ENCODE data around the gene ADGRG6. TPM values are rescaled to one million over a fixed set of nuclear protein-coding genes. Genes with fewer than 3 reads are reported as not detected.

ADGRG6 gene
- total and polyA plus RNA-seq, 4 donors, result 18.7 to 110 (median 45.7) TPM

- peaks cover 1 to 29% (median 16%) of the 10 kb centered on the region in 4 donors for H3K4me1 ChIP-seq (ENCODE audit: control insufficient read depth in 4 of 4, insufficient read depth in 4 of 4, low read length in 3 of 4)
- H3K4me3 ChIP-seq (ENCODE audit: low read depth in 1 of 3, low read length in 3 of 3), result no peak overlapping the region
- H3K27ac ChIP-seq (ENCODE audit: low read depth in 1 of 2, low read length in 2 of 2), result peak overlapping the region in 1 of 2 donors; percentile 45
- no peaks in the 10 kb centered on the region for H3K9me3 ChIP-seq (ENCODE audit: control insufficient read depth in 4 of 4, low read length in 3 of 4)
- TF ChIP-seq SP1 (IDR thresholded peaks at IDR 0.05), result no peak
- TF ChIP-seq NR2F2 (IDR thresholded peaks at IDR 0.05), result no peak
- no peak for TF ChIP-seq MAX (IDR thresholded peaks at IDR 0.05)
- H3K9ac ChIP-seq (ENCODE audit: low read depth in 1 of 2, low read length in 2 of 2), result no peak overlapping the region
- 28% methylated on average over 2 of the region's 2 CpGs for WGBS
- peaks cover 0 to 8% (median 2%) of the 10 kb centered on the region in 4 donors for H3K36me3 ChIP-seq (ENCODE audit: control insufficient read depth in 4 of 4, insufficient read depth in 3 of 4, low read depth in 1 of 4, low read length in 3 of 4)
- H3K27me3 ChIP-seq (ENCODE audit: control insufficient read depth in 4 of 4, insufficient read depth in 4 of 4, low read length in 3 of 4), result no peaks in the 10 kb centered on the region
- DNase-seq (ENCODE audit: low spot score), result no peak
Observed at GRCh38 chr6:142313284-142313683, 11.5 kb downstream of the ADGRG6 start.

GRCh38 chr6:142316791-142317368 is 15.1 kb downstream of the ADGRG6 start:
- 36% methylated on average over 1 of the region's 1 CpG for WGBS
- no peak for DNase-seq (ENCODE audit: low spot score)
- Histone ChIP-seq H3K27me3 (ENCODE audit: control insufficient read depth in 4 of 4, insufficient read depth in 4 of 4, low read length in 3 of 4) (no peaks in the 10 kb centered on the region), H3K4me3 (ENCODE audit: low read depth in 1 of 3, low read length in 3 of 3) (no peak overlapping the region), H3K9me3 (ENCODE audit: control insufficient read depth in 4 of 4, low read length in 3 of 4) (no peaks in the 10 kb centered on the region), H3K9ac (ENCODE audit: low read depth in 1 of 2, low read length in 2 of 2) (no peak overlapping the region), H3K4me1 (ENCODE audit: control insufficient read depth in 4 of 4, insufficient read depth in 4 of 4, low read length in 3 of 4) (peaks cover 0 to 19% (median 4%) of the 10 kb centered on the region in 4 donors), H3K27ac (ENCODE audit: low read depth in 1 of 2, low read length in 2 of 2) (no peak overlapping the region), H3K36me3 (ENCODE audit: control insufficient read depth in 4 of 4, insufficient read depth in 3 of 4, low read depth in 1 of 4, low read length in 3 of 4) (peaks cover 0 to 1% (median 0%) of the 10 kb centered on the region in 4 donors)
- TF ChIP-seq YY1 (IDR thresholded peaks at IDR 0.05) (peak; percentile 34), RAD21 (IDR thresholded peaks at IDR 0.05) (peak in 1 of 2 donors; percentile 8), HNF4A (conservative IDR thresholded peaks at IDR 0.05) (peak in 1 of 2 donors; percentile 8), TAF1 (conservative IDR thresholded peaks at IDR 0.05) (no peak), HNF4G (IDR thresholded peaks at IDR 0.05) (no peak), CTCF (IDR thresholded peaks at IDR 0.05; ENCODE audit: low read depth, low read length, missing input control) (no peak), NR2F2 (IDR thresholded peaks at IDR 0.05) (no peak)

- TF ChIP-seq CTCF (IDR thresholded peaks at IDR 0.05; ENCODE audit: low read depth, low read length, missing input control) (no peak), EGR1 (IDR thresholded peaks at IDR 0.05; ENCODE audit: low read depth in 2 of 2) (no peak), HNF4A (conservative IDR thresholded peaks at IDR 0.05) (no peak), GABPA (IDR thresholded peaks at IDR 0.05 in 1 of 2, conservative IDR thresholded peaks at IDR 0.05 in 1 of 2) (no peak)
- Histone ChIP-seq H3K4me1 (ENCODE audit: control insufficient read depth in 4 of 4, insufficient read depth in 4 of 4, low read length in 3 of 4) (peaks cover 2 to 14% (median 3%) of the 10 kb centered on the region in 4 donors), H3K27ac (ENCODE audit: low read depth in 1 of 2, low read length in 2 of 2) (no peak overlapping the region), H3K4me3 (ENCODE audit: low read depth in 1 of 3, low read length in 3 of 3) (no peak overlapping the region), H3K9me3 (ENCODE audit: control insufficient read depth in 4 of 4, low read length in 3 of 4) (no peaks in the 10 kb centered on the region), H3K9ac (ENCODE audit: low read depth in 1 of 2, low read length in 2 of 2) (no peak overlapping the region), H3K27me3 (ENCODE audit: control insufficient read depth in 4 of 4, insufficient read depth in 4 of 4, low read length in 3 of 4) (no peaks in the 10 kb centered on the region), H3K36me3 (ENCODE audit: control insufficient read depth in 4 of 4, insufficient read depth in 3 of 4, low read depth in 1 of 4, low read length in 3 of 4) (no peaks in the 10 kb centered on the region)
- no peak for DNase-seq (ENCODE audit: low spot score)
- WGBS, result 80% methylated on average over 1 of the region's 1 CpG
Observed at GRCh38 chr6:142318714-142319113, 16.9 kb downstream of the ADGRG6 start.

Measured in liver (tissue), 9 donors.